ENCODE results near the gene HOXC6. TPM values are rescaled to one million over a fixed set of nuclear protein-coding genes. Genes with fewer than 3 reads are reported as not detected.

Gene HOXC6
- total and polyA plus RNA-seq, 9 of the 15 experiments (the other 6 are each of a cell fraction or from before 2014, with no cell fraction given): 0.06 to 4.0 (median 1.4) TPM

- TF ChIP-seq, protein P1, sequence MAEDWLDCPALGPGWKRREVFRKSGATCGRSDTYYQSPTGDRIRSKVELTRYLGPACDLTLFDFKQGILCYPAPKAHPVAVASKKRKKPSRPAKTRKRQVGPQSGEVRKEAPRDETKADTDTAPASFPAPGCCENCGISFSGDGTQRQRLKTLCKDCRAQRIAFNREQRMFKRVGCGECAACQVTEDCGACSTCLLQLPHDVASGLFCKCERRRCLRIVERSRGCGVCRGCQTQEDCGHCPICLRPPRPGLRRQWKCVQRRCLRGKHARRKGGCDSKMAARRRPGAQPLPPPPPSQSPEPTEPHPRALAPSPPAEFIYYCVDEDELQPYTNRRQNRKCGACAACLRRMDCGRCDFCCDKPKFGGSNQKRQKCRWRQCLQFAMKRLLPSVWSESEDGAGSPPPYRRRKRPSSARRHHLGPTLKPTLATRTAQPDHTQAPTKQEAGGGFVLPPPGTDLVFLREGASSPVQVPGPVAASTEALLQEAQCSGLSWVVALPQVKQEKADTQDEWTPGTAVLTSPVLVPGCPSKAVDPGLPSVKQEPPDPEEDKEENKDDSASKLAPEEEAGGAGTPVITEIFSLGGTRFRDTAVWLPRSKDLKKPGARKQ (CRISPR knock-in tag; IDR thresholded peaks at IDR 0.05): peak; percentile 91; the same call in 1 of the 2 replicates
- TF ChIP-seq ZNF740 (CRISPR knock-in tag; IDR thresholded peaks at IDR 0.05) (peak; percentile 73), ZNF740 (tag; IDR thresholded peaks at IDR 0.05) (peak in 1 of 2 experiments; percentile 57; a peak in 1 of 4 replicates), CREM (IDR thresholded peaks at IDR 0.05; ENCODE audit: low read depth) (peak; percentile 98), EP300 (IDR thresholded peaks at IDR 0.05; ENCODE audit: low read length) (0 out of 2 replicates have a peak, but pooled peaks have one; percentile 17), DNMT1 (IDR thresholded peaks at IDR 0.05) (no peak), JUN (IDR thresholded peaks at IDR 0.05; ENCODE audit: borderline replicate concordance, low read depth, low read length) (peak; percentile 92), JUN (CRISPR knock-in tag; IDR thresholded peaks at IDR 0.05; ENCODE audit: borderline replicate concordance) (no peak), POLR3A (IDR thresholded peaks at IDR 0.05; ENCODE audit: borderline replicate concordance, extremely low read depth, insufficient read depth, insufficient read length) (no peak), U2AF2 (optimal IDR thresholded peaks at IDR 0.05; ENCODE audit: low read depth, low read length) (no peak), DMBX1 (CRISPR knock-in tag; IDR thresholded peaks at IDR 0.05; ENCODE audit: borderline replicate concordance) (no peak), CC2D1A (IDR thresholded peaks at IDR 0.05) (peak; percentile 65), SIRT6 (IDR thresholded peaks at IDR 0.05; ENCODE audit: low read depth, low read length) (no peak)
- TF ChIP-seq, protein P2, sequence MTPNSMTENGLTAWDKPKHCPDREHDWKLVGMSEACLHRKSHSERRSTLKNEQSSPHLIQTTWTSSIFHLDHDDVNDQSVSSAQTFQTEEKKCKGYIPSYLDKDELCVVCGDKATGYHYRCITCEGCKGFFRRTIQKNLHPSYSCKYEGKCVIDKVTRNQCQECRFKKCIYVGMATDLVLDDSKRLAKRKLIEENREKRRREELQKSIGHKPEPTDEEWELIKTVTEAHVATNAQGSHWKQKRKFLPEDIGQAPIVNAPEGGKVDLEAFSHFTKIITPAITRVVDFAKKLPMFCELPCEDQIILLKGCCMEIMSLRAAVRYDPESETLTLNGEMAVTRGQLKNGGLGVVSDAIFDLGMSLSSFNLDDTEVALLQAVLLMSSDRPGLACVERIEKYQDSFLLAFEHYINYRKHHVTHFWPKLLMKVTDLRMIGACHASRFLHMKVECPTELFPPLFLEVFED (CRISPR knock-in tag; conservative IDR thresholded peaks at IDR 0.05): no peak
- TF ChIP-seq, protein P3, sequence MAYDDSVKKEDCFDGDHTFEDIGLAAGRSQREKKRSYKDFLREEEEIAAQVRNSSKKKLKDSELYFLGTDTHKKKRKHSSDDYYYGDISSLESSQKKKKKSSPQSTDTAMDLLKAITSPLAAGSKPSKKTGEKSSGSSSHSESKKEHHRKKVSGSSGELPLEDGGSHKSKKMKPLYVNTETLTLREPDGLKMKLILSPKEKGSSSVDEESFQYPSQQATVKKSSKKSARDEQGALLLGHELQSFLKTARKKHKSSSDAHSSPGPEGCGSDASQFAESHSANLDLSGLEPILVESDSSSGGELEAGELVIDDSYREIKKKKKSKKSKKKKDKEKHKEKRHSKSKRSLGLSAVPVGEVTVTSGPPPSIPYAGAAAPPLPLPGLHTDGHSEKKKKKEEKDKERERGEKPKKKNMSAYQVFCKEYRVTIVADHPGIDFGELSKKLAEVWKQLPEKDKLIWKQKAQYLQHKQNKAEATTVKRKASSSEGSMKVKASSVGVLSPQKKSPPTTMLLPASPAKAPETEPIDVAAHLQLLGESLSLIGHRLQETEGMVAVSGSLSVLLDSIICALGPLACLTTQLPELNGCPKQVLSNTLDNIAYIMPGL (CRISPR knock-in tag; IDR thresholded peaks at IDR 0.05): no peak
These were observed 43.1 kb upstream of the HOXC6 start, which contains the start of gene HOXC10 (continued) for GRCh38 chr12:53984901-53985691.
